Measurements from ENCODE around the gene KRT15. TPM values are rescaled to one million over a fixed set of nuclear protein-coding genes. Genes with fewer than 3 reads are reported as not detected.
A peak's percentile ranks its signal among the peaks of the same experiment; 100 is the strongest.

Gene KRT15
- total RNA-seq, 4 donors from 2014 or later: 0.80 to 17.6 (median 7.4) TPM

GRCh38 chr17:41549596-41550039 lies 30.9 kb upstream of the KRT15 start:
- H3K36me3 ChIP-seq: no peaks in the 10 kb centered on the region
- intact Hi-C loops (cut with DNase I; ENCODE audit: low total_unique reads) (loop anchor here (5.0 kb wide), 2 partner anchors 98 to 113 kb away; no protein-coding TSS in a partner anchor), in situ Hi-C loops (cut with MboI; ENCODE audit: low pct_ligation_motif_present in 1 of 4, low pct_unique_long_range_greater_than_20kb in 1 of 4, low sequenced_read_pairs in 3 of 4) (loop anchor here (5.0 to 25.0 kb wide), 5 partner anchors 95 to 645 kb away; no protein-coding TSS in a partner anchor)
- peaks cover 6 to 46% (median 31%) of the 10 kb centered on the region in 4 donors for H3K4me1 ChIP-seq
- H3K4me3 ChIP-seq: no peak overlapping the region
- peak; percentile 78 for DNase-seq
- no peaks in the 10 kb centered on the region for H3K27me3 ChIP-seq
- H3K27ac ChIP-seq: peak overlapping the region; percentile 80 to 88 (median 84)
- no peaks in the 10 kb centered on the region for H3K9me3 ChIP-seq
- WGBS, 2 donors (ENCODE audit: low coverage in 1 of 2): 66 to 70% methylated on average over 3 to 8 of the region's 8 CpGs
- no peak for TF ChIP-seq CTCF (IDR thresholded peaks at IDR 0.05)
- TF ChIP-seq POLR2AphosphoS5 (IDR thresholded peaks at IDR 0.05): peak in 2 of 3 donors; percentile 73 to 78
- peak; percentile 61 for TF ChIP-seq POLR2A (IDR thresholded peaks at IDR 0.05)

GRCh38 chr17:41548844-41549595 lies 30.3 kb upstream of the KRT15 start:
- in situ Hi-C loops (cut with MboI; ENCODE audit: low pct_ligation_motif_present in 1 of 4, low pct_unique_long_range_greater_than_20kb in 1 of 4, low sequenced_read_pairs in 3 of 4) (loop anchor here in 3 of 4 donors (5.0 to 25.0 kb wide), 4 partner anchors 116 to 644 kb away; no protein-coding TSS in a partner anchor), intact Hi-C loops (cut with DNase I; ENCODE audit: low total_unique reads) (loop anchor here (5.0 kb wide), 2 partner anchors 98 to 113 kb away; no protein-coding TSS in a partner anchor)
- Histone ChIP-seq H3K36me3 (no peaks in the 10 kb centered on the region), H3K27ac (peak overlapping the region; percentile 80 to 88 (median 84)), H3K27me3 (no peaks in the 10 kb centered on the region), H3K4me3 (peak overlapping the region in 3 of 4 donors; percentile 12 to 37 (median 21)), H3K4me1 (peaks cover 6 to 48% (median 35%) of the 10 kb centered on the region in 4 donors), H3K9me3 (no peaks in the 10 kb centered on the region)
- 0 to 2% methylated on average over 5 to 20 of the region's 25 CpGs for WGBS, 2 donors (ENCODE audit: low coverage in 1 of 2)
- TF ChIP-seq POLR2AphosphoS5 (IDR thresholded peaks at IDR 0.05) (peak in 1 of 3 donors; percentile 29), POLR2A (IDR thresholded peaks at IDR 0.05) (peak; percentile 16), CTCF (IDR thresholded peaks at IDR 0.05) (peak; percentile 73 to 98 (median 90)), EP300 (IDR thresholded peaks at IDR 0.05; ENCODE audit: low read depth) (no peak)
- DNase-seq: peak; percentile 92

- in situ Hi-C loops (cut with MboI; ENCODE audit: low pct_ligation_motif_present in 1 of 4, low pct_unique_long_range_greater_than_20kb in 1 of 4, low sequenced_read_pairs in 3 of 4): loop anchor here in 3 of 4 donors (5.0 to 25.0 kb wide), 4 partner anchors 117 to 643 kb away; no protein-coding TSS in a partner anchor
- H3K4me3 ChIP-seq: peak overlapping the region in 3 of 4 donors; percentile 12 to 37 (median 21)
- DNase-seq: peak; percentile 68
- H3K9me3 ChIP-seq: no peaks in the 10 kb centered on the region
- no peaks in the 10 kb centered on the region for H3K27me3 ChIP-seq
- no peaks in the 10 kb centered on the region for H3K36me3 ChIP-seq
- peak; percentile 8 for TF ChIP-seq POLR2A (IDR thresholded peaks at IDR 0.05)
- TF ChIP-seq EP300 (IDR thresholded peaks at IDR 0.05; ENCODE audit: low read depth): no peak
- TF ChIP-seq CTCF (IDR thresholded peaks at IDR 0.05): no peak
- peak in 1 of 3 donors; percentile 24 for TF ChIP-seq POLR2AphosphoS5 (IDR thresholded peaks at IDR 0.05)
- H3K4me1 ChIP-seq: peaks cover 6 to 48% (median 37%) of the 10 kb centered on the region in 4 donors
- WGBS, 2 donors (ENCODE audit: low coverage in 1 of 2): 20 to 31% methylated on average over 2 to 17 of the region's 23 CpGs
- intact Hi-C loops (cut with DNase I; ENCODE audit: low total_unique reads): loop anchor here (5.0 kb wide), 2 partner anchors 99 to 114 kb away; no protein-coding TSS in a partner anchor
- H3K27ac ChIP-seq: peak overlapping the region; percentile 80 to 88 (median 84)
These were observed 29.5 kb upstream of the KRT15 start for GRCh38 chr17:41547921-41548843.
